IMR-90 (cell line): ENCODE results near the gene EXOG. TPM values are rescaled to one million over a fixed set of nuclear protein-coding genes. Genes with fewer than 3 reads are reported as not detected.

Source experiments
- ATAC-seq: fragments of 200-7000 bp; cut with Tn5 transposase; 2 replicates; pipeline ENCODE4 v1.9.1; 2020; ENCODE audit warnings: low read depth, mild to moderate bottlenecking, moderate library complexity
- BruUV-seq: library from RNA; stranded (reverse); fragments of 400-500 nt; replicated peaks from 2 replicates; lab custom pipeline; 2021; lab: Mats Ljungman, UMichigan
- CTCF ChIA-PET: fragments of 300-600 bp; formaldehyde crosslinking; extraction: SDS; loops from one replicate; lab custom pipeline; 2021; ENCODE audit warnings: antibody characterized with exemption; lab: Yijun Ruan, JAX
- POLR2A ChIA-PET: fragments of 300-600 bp; sonication (Branson Sonifier 250); formaldehyde crosslinking; loops from one replicate; lab custom pipeline; 2022; ENCODE audit warnings: antibody characterized with exemption; ENCODE audit not compliant: unreplicated experiment; lab: Charles Lee
- DNase-seq: peaks from one replicate; pipeline ENCODE4 v3.0.0; 2013
- H2AFZ ChIP-seq: replicated peaks from 2 replicates; pipeline ENCODE3; 2013; ENCODE audit warnings: low read length, mild to moderate bottlenecking; ENCODE audit not compliant: poor library complexity
- H2AK5ac ChIP-seq: 2 replicates; pipeline ENCODE4 v1.6.1; 2013; ENCODE audit warnings: low read depth, low read length, inconsistent platforms
- H2AK9ac ChIP-seq: replicated peaks from 2 replicates; pipeline ENCODE3; 2013; ENCODE audit warnings: mild to moderate bottlenecking, low read depth, low read length, moderate library complexity; ENCODE audit not compliant: poor library complexity
- H2BK120ac ChIP-seq: 2 replicates; pipeline ENCODE4 v1.6.1; 2013; ENCODE audit warnings: low read depth, low read length, inconsistent platforms
- H2BK15ac ChIP-seq: 3 replicates; pipeline ENCODE4 v1.6.1; 2013; ENCODE audit warnings: low read depth, low read length, inconsistent platforms
- H2BK20ac ChIP-seq: 2 replicates; pipeline ENCODE4 v1.6.1; 2013; ENCODE audit warnings: low read depth, mild to moderate bottlenecking, inconsistent platforms, low read length, moderate library complexity
- H2BK5ac ChIP-seq: 2 replicates; pipeline ENCODE4 v1.6.1; 2013; ENCODE audit warnings: mild to moderate bottlenecking, low read depth, low read length, inconsistent platforms; ENCODE audit not compliant: poor library complexity, severe bottlenecking
- H3K14ac ChIP-seq: replicated peaks from 2 replicates; pipeline ENCODE4 v1.6.1; 2013; ENCODE audit warnings: low read depth, low read length, inconsistent platforms
- H3K18ac ChIP-seq: 2 replicates; pipeline ENCODE4 v1.6.1; 2013; ENCODE audit warnings: low read depth, low read length, control low read depth
- H3K23ac ChIP-seq: 2 replicates; pipeline ENCODE4 v1.6.1; 2013; ENCODE audit warnings: low read depth, low read length, inconsistent platforms
- H3K27ac ChIP-seq: 2 replicates; pipeline ENCODE4 v1.5.1; 2013; ENCODE audit warnings: mild to moderate bottlenecking, control low read depth, low read length; ENCODE audit not compliant: insufficient read depth
- H3K27me3 ChIP-seq: 2 replicates; pipeline ENCODE4 v1.6.1; 2013; ENCODE audit warnings: low read length; ENCODE audit not compliant: control insufficient read depth, insufficient read depth
- H3K36me3 ChIP-seq: 2 replicates; pipeline ENCODE4 v1.6.1; 2013; ENCODE audit warnings: low read length, mixed read lengths; ENCODE audit not compliant: control insufficient read depth, insufficient read depth
- H3K4ac ChIP-seq: 2 replicates; pipeline ENCODE4 v1.6.1; 2013; ENCODE audit warnings: low read depth, low read length, inconsistent platforms
- H3K4me1 ChIP-seq: 2 replicates; pipeline ENCODE4 v1.6.1; 2013; ENCODE audit warnings: low read length, mixed read lengths; ENCODE audit not compliant: control insufficient read depth, insufficient read depth
- H3K4me2 ChIP-seq: 2 replicates; pipeline ENCODE4 v1.6.1; 2013; ENCODE audit warnings: low read depth, mild to moderate bottlenecking, control low read depth, low read length, moderate library complexity
- H3K4me3 ChIP-seq: 2 replicates; pipeline ENCODE4 v1.5.1; 2013; ENCODE audit warnings: low read depth, mild to moderate bottlenecking, control low read depth, low read length, moderate library complexity; ENCODE audit not compliant: insufficient read depth
- H3K56ac ChIP-seq: 2 replicates; pipeline ENCODE4 v1.6.1; 2013; ENCODE audit warnings: low read length, inconsistent platforms; ENCODE audit not compliant: insufficient read depth; ENCODE audit errors: extremely low read depth
- H3K79me1 ChIP-seq, 2 experiments: 2 replicates each; pipeline ENCODE4 v1.6.1; 2013; ENCODE audit warnings: low read length in 2 of 2, inconsistent platforms in 1 of 2, low read depth in 1 of 2
- H3K9ac ChIP-seq: 2 replicates; pipeline ENCODE4 v1.6.1; 2013; ENCODE audit warnings: low read depth, low read length, control low read depth
- H3K9me1 ChIP-seq: 2 replicates; pipeline ENCODE4 v1.6.1; 2013; ENCODE audit warnings: low read length, inconsistent platforms; ENCODE audit not compliant: insufficient read depth
- H3K9me3 ChIP-seq: 2 replicates; pipeline ENCODE4 v1.6.1; 2013; ENCODE audit warnings: low read length; ENCODE audit not compliant: control insufficient read depth, insufficient read depth
- H4K20me1 ChIP-seq: 2 replicates; pipeline ENCODE4 v1.6.1; 2013; ENCODE audit warnings: low read length, inconsistent platforms; ENCODE audit not compliant: insufficient read depth
- H4K5ac ChIP-seq: 2 replicates; pipeline ENCODE4 v1.6.1; 2013; ENCODE audit warnings: mild to moderate bottlenecking, low read depth, low read length, control low read depth
- H4K8ac ChIP-seq, 2 experiments: 2 replicates each; pipeline ENCODE4 v1.6.1; 2013; ENCODE audit warnings: low read depth in 2 of 2, low read length in 2 of 2, control low read depth in 1 of 2, inconsistent platforms in 1 of 2
- H4K91ac ChIP-seq: 2 replicates; pipeline ENCODE4 v1.6.1; 2013; ENCODE audit warnings: low read depth, low read length, inconsistent platforms; ENCODE audit not compliant: insufficient read depth
- BHLHE40 ChIP-seq: fragments of 150-350 bp; IDR thresholded peaks from 2 replicates; pipeline ENCODE4 v1.6.1; 2016; ENCODE audit warnings: mild to moderate bottlenecking, low read depth, low read length
- CEBPB ChIP-seq: IDR thresholded peaks from 2 replicates; pipeline ENCODE4 v1.6.1; 2012; ENCODE audit warnings: low read depth, low read length, improper control_type of control experiment
- CHD1 ChIP-seq: IDR thresholded peaks from 2 replicates; pipeline ENCODE4 v1.6.1; 2012; ENCODE audit warnings: low read depth, low read length, improper control_type of control experiment
- ELK1 ChIP-seq: fragments of 150-350 bp; IDR thresholded peaks from 2 replicates; pipeline ENCODE4 v1.6.1; 2016; ENCODE audit warnings: low read depth, mild to moderate bottlenecking, low read length, moderate library complexity, borderline replicate concordance
- FOS ChIP-seq: fragments of 150-350 bp; IDR thresholded peaks from 2 replicates; pipeline ENCODE4 v1.6.1; 2016; ENCODE audit warnings: low read depth, low read length
- MAFK ChIP-seq: IDR thresholded peaks from 2 replicates; pipeline ENCODE4 v1.6.1; 2012; ENCODE audit warnings: low read depth, low read length, improper control_type of control experiment
- MAZ ChIP-seq: IDR thresholded peaks from 2 replicates; pipeline ENCODE4 v1.6.1; 2012; ENCODE audit warnings: low read depth, mild to moderate bottlenecking, low read length, improper control_type of control experiment, moderate library complexity, borderline replicate concordance
- MXI1 ChIP-seq: IDR thresholded peaks from 2 replicates; pipeline ENCODE4 v1.6.1; 2012; ENCODE audit warnings: low read depth, mild to moderate bottlenecking, low read length, moderate library complexity, borderline replicate concordance
- NFE2L2 ChIP-seq: fragments of 150-350 bp; IDR thresholded peaks from 2 replicates; pipeline ENCODE4 v1.6.1; 2016; ENCODE audit warnings: low read depth, mild to moderate bottlenecking, low read length
- POLR2A ChIP-seq: IDR thresholded peaks from 2 replicates; pipeline ENCODE4 v1.6.1; 2012; ENCODE audit warnings: mild to moderate bottlenecking, low read depth, low read length
- RAD21 ChIP-seq: IDR thresholded peaks from 2 replicates; pipeline ENCODE4 v1.6.1; 2012; ENCODE audit warnings: low read length, improper control_type of control experiment
- RCOR1 ChIP-seq: IDR thresholded peaks from 2 replicates; pipeline ENCODE4 v1.6.1; 2012; ENCODE audit warnings: mild to moderate bottlenecking, low read length, improper control_type of control experiment; ENCODE audit not compliant: insufficient replicate concordance
- RFX5 ChIP-seq: IDR thresholded peaks from 2 replicates; pipeline ENCODE4 v1.8.0; 2012; ENCODE audit warnings: low read depth, mild to moderate bottlenecking, low read length, moderate library complexity
- SMC3 ChIP-seq: fragments of 150-350 bp; IDR thresholded peaks from 2 replicates; pipeline ENCODE4 v1.6.1; 2016; ENCODE audit warnings: low read depth, mild to moderate bottlenecking, antibody characterized with exemption, low read length, moderate library complexity
- USF2 ChIP-seq: fragments of 150-350 bp; IDR thresholded peaks from 2 replicates; pipeline ENCODE4 v1.6.1; 2017; ENCODE audit warnings: mild to moderate bottlenecking, antibody characterized with exemption, low read length, low read depth
- WGBS, 2 experiments: methylation state at CpG; one replicate each; pipeline versions ENCODE4 v1.1.5 to v1.1.7; 2013; ENCODE audit warnings: missing lambda C conversion rate in 2 of 2; ENCODE audit not compliant: insufficient read length in 1 of 2; ENCODE audit errors: extremely low coverage in 2 of 2; 5-methylcytosine and 5-hydroxymethylcytosine counted together
- dilution Hi-C: fragments of 300-500 bp; cut with HindIII; formaldehyde crosslinking; loops from one replicate; pipeline ENCODE4 v1.14.3; 2018; ENCODE audit warnings: low sequenced_read_pairs; ENCODE audit not compliant: unreplicated experiment
- in situ Hi-C: fragments of 300-500 bp; cut with MboI; formaldehyde crosslinking; loops from 3 replicates; pipeline ENCODE4 v1.14.3; 2019; ENCODE audit warnings: low sequenced_read_pairs, inconsistent platforms, mixed read lengths
- intact Hi-C: fragments of 100-400 bp; cut with micrococcal nuclease; formaldehyde crosslinking; loops from 2 replicates; pipeline ENCODE4 v1.10.0; 2022
- polyA plus RNA-seq, 3 experiments: library from polyadenylated mRNA; depleted of rRNA; stranded (reverse); fragments of >200 nt; gene quantifications; 2 replicates each; pipeline ENCODE4 v1.2.3, GENCODE V29; 2012; ENCODE audit warnings: low replicate concordance in 1 of 3
- total RNA-seq: library from RNA; depleted of rRNA; stranded (reverse); fragments of >200 nt; gene quantifications from 2 replicates; pipeline ENCODE4 v1.2.3, GENCODE V29; 2012
- TF ChIP-seq, protein P1 (sequence below): conservative IDR thresholded peaks from 2 replicates; pipeline ENCODE4 v1.5.1; 2012; ENCODE audit warnings: mild to moderate bottlenecking, low read depth, low read length, improper control_type of control experiment

EXOG gene
- total and polyA plus RNA-seq, 2 of the 4 experiments (the other 2 are of a cell fraction), result 10.2 to 15.0 TPM

- intact Hi-C loops, result loop anchor here (10.0 kb wide), 1 partner anchor 206 kb away; no protein-coding TSS in a partner anchor
- in situ Hi-C loops, result loop anchor here (10.0 kb wide), 1 partner anchor 466 kb away; no protein-coding TSS in a partner anchor
Measured at GRCh38 chr3:38528457-38528856, 32.3 kb downstream of the EXOG start.

More at GRCh38 chr3:38528457-38528856, 32.3 kb downstream of the EXOG start:
- Histone ChIP-seq H3K14ac (no peak overlapping the region), H3K9ac (no peak overlapping the region), H3K36me3 (peaks cover 8% of the 10 kb centered on the region), H3K23ac (no peak overlapping the region), H3K4me1 (peaks cover 2% of the 10 kb centered on the region; the same call in 1 of the 2 replicates), H3K56ac (no peak overlapping the region), H4K8ac (no peak overlapping the region), H3K79me1 (peaks cover 0 to 6% of the 10 kb centered on the region in 2 experiments; a peak in 2 of 4 replicates), H3K27me3 (no peaks in the 10 kb centered on the region), H3K18ac (no peak overlapping the region), H2BK20ac (no peak overlapping the region), H3K4me3 (no peak overlapping the region), H3K4me2 (no peak overlapping the region), H3K27ac (no peak overlapping the region), H2AFZ (no peak overlapping the region), H3K4ac (no peak overlapping the region), H2BK5ac (no peak overlapping the region), H2AK5ac (no peak overlapping the region), H2BK120ac (no peak overlapping the region), H2BK15ac (no peak overlapping the region), H4K91ac (no peak overlapping the region), H4K20me1 (no peaks in the 10 kb centered on the region), H3K9me3 (no peaks in the 10 kb centered on the region), H3K9me1 (peaks cover under 1% of the 10 kb centered on the region; the same call in 1 of the 2 replicates), H2AK9ac (no peak overlapping the region), H4K5ac (no peak overlapping the region)
- no peak for ATAC-seq
- no peak for TF ChIP-seq FOS
- TF ChIP-seq RCOR1, result no peak
- no peak for TF ChIP-seq MAZ
- no peak for TF ChIP-seq USF2
- TF ChIP-seq MAFK, result no peak
- TF ChIP-seq, protein P1, sequence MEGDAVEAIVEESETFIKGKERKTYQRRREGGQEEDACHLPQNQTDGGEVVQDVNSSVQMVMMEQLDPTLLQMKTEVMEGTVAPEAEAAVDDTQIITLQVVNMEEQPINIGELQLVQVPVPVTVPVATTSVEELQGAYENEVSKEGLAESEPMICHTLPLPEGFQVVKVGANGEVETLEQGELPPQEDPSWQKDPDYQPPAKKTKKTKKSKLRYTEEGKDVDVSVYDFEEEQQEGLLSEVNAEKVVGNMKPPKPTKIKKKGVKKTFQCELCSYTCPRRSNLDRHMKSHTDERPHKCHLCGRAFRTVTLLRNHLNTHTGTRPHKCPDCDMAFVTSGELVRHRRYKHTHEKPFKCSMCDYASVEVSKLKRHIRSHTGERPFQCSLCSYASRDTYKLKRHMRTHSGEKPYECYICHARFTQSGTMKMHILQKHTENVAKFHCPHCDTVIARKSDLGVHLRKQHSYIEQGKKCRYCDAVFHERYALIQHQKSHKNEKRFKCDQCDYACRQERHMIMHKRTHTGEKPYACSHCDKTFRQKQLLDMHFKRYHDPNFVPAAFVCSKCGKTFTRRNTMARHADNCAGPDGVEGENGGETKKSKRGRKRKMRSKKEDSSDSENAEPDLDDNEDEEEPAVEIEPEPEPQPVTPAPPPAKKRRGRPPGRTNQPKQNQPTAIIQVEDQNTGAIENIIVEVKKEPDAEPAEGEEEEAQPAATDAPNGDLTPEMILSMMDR, result no peak
- no peak for TF ChIP-seq MXI1
- no peak for TF ChIP-seq SMC3
- TF ChIP-seq BHLHE40, result no peak
- no peak for TF ChIP-seq CEBPB
- TF ChIP-seq CHD1, result no peak
- no peak for TF ChIP-seq NFE2L2
- TF ChIP-seq RFX5, result no peak
- TF ChIP-seq RAD21, result no peak
- TF ChIP-seq ELK1, result no peak
- no peak for TF ChIP-seq POLR2A
- ChIA-PET POLR2A (no interaction called here), CTCF (no interaction called here)
- WGBS, 2 experiments, result 100% methylated on average over 1 of the region's 1 CpG; no CpG with 5 or more reads in 1 of the 2 experiments
- BruUV-seq, result no TSS peak
- no peak for DNase-seq
- dilution Hi-C loops, result no loop called here
